ENCODE data around the gene CDHR1.
A peak's percentile ranks its signal among the peaks of the same experiment; 100 is the strongest.
"Not testable (repeated sequence)": the region's sequence is repeated elsewhere in the genome, so short reads cannot be mapped to it uniquely, and the experiment has no call there.

The CDHR1 gene

GRCh38 chr10:84171700-84172466, 22.5 kb upstream of the CDHR1 start:
- Histone ChIP-seq H3K4me1 (ENCODE audit: low read length) (peaks cover 41% of the 10 kb centered on the region), H3K79me2 (ENCODE audit: low read length) (peaks cover 62% of the 10 kb centered on the region), H3K9ac (ENCODE audit: low read length) (peak overlapping the region; percentile 99), H3K4me3 (ENCODE audit: low read length) (peak overlapping the region; percentile 82), H3K4me2 (ENCODE audit: low read length) (peak overlapping the region; percentile 95), H3K27ac (ENCODE audit: low read length) (peak overlapping the region; percentile 98)
- H3K9me3 ChIP-seq (ENCODE audit: insufficient read depth, low read length); H2AFZ ChIP-seq (ENCODE audit: low read depth, low read length); H3K27me3 ChIP-seq (ENCODE audit: low read depth, low read length); H4K20me1 ChIP-seq (ENCODE audit: insufficient read depth, low read length); H3K36me3 ChIP-seq (replicated peaks; ENCODE audit: low read depth, low read length): not testable (repeated sequence)

- Histone ChIP-seq H3K4me2 (ENCODE audit: low read length) (peak overlapping the region; percentile 95), H3K9ac (ENCODE audit: low read length) (peak overlapping the region; percentile 84), H3K27me3 (ENCODE audit: low read depth, low read length) (no peaks in the 10 kb centered on the region), H3K4me1 (ENCODE audit: low read length) (peaks cover 39% of the 10 kb centered on the region), H2AFZ (ENCODE audit: low read depth, low read length) (peak overlapping the region; percentile 8; the same call in 1 of the 2 replicates), H3K79me2 (ENCODE audit: low read length) (peaks cover 54% of the 10 kb centered on the region), H4K20me1 (ENCODE audit: insufficient read depth, low read length) (no peaks in the 10 kb centered on the region), H3K36me3 (replicated peaks; ENCODE audit: low read depth, low read length) (peaks cover 3% of the 10 kb centered on the region), H3K9me3 (ENCODE audit: insufficient read depth, low read length) (no peaks in the 10 kb centered on the region), H3K4me3 (ENCODE audit: low read length) (peak overlapping the region; percentile 82), H3K27ac (ENCODE audit: low read length) (peak overlapping the region; percentile 98)
- no peak for TF ChIP-seq EZH2phosphoT487 (IDR thresholded peaks at IDR 0.05; ENCODE audit: low read depth)
- no peak for TF ChIP-seq CTCF (IDR thresholded peaks at IDR 0.05; ENCODE audit: low read depth, low read length)
Observed at GRCh38 chr10:84172467-84173356, 21.6 kb upstream of the CDHR1 start.

- Histone ChIP-seq H3K27ac (ENCODE audit: low read length) (peak within 1 kb of the TSS; percentile 98), H3K79me2 (ENCODE audit: low read length) (peaks cover 46% of the 10 kb centered on the region), H2AFZ (ENCODE audit: low read depth, low read length) (peak within 1 kb of the TSS; percentile 8; the same call in 1 of the 2 replicates), H3K9me3 (ENCODE audit: insufficient read depth, low read length) (no peaks in the 10 kb centered on the region), H3K36me3 (replicated peaks; ENCODE audit: low read depth, low read length) (no peaks in the 10 kb centered on the region), H3K27me3 (ENCODE audit: low read depth, low read length) (no peaks in the 10 kb centered on the region), H4K20me1 (ENCODE audit: insufficient read depth, low read length) (no peaks in the 10 kb centered on the region), H3K4me1 (ENCODE audit: low read length) (peaks cover 39% of the 10 kb centered on the region), H3K4me2 (ENCODE audit: low read length) (peak within 1 kb of the TSS; percentile 95), H3K4me3 (ENCODE audit: low read length) (peak within 1 kb of the TSS; percentile 82), H3K9ac (ENCODE audit: low read length) (peak within 1 kb of the TSS; percentile 84)
- TF ChIP-seq EZH2phosphoT487 (IDR thresholded peaks at IDR 0.05; ENCODE audit: low read depth) (no peak), CTCF (IDR thresholded peaks at IDR 0.05; ENCODE audit: low read depth, low read length) (no peak)
Observed at GRCh38 chr10:84173501-84173929, 20.8 kb upstream of the CDHR1 start, which contains the start of gene GPR15LG. Gene GPR15LG, plus strand, starts transcription at chr10:84173801. Its CDS starts 51 bp downstream, at chr10:84173852.

DNA sequence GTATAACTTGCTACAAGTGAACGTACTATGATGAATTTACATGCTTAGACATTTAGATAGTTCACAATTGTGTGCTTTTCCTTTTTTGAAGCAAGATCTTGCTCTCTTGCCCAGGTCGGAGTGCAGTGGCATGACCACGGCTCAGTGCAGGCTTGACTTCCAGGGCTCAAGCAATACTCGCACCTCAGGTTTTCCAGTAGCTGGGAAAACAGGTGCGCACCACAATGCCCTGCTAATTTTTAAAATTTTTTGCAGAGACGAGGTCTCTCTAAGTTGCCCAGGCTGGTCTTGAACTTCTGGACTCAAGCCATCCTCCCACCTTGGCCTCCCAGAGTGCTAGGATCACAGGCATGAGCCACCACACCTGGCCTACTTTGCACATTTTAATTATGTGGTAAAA, 18.9 kb upstream of the CDHR1 start:
- Histone ChIP-seq H3K36me3 (replicated peaks; ENCODE audit: low read depth, low read length) (no peaks in the 10 kb centered on the region), H3K27me3 (ENCODE audit: low read depth, low read length) (no peaks in the 10 kb centered on the region), H2AFZ (ENCODE audit: low read depth, low read length) (no peak overlapping the region), H3K4me3 (ENCODE audit: low read length) (no peak overlapping the region), H3K9ac (ENCODE audit: low read length) (no peak overlapping the region), H3K4me2 (ENCODE audit: low read length) (no peak overlapping the region), H3K27ac (ENCODE audit: low read length) (no peak overlapping the region), H3K79me2 (ENCODE audit: low read length) (peaks cover 27% of the 10 kb centered on the region), H4K20me1 (ENCODE audit: insufficient read depth, low read length) (no peaks in the 10 kb centered on the region), H3K4me1 (ENCODE audit: low read length) (peaks cover 45% of the 10 kb centered on the region), H3K9me3 (ENCODE audit: insufficient read depth, low read length) (no peaks in the 10 kb centered on the region)
- TF ChIP-seq CTCF (IDR thresholded peaks at IDR 0.05; ENCODE audit: low read depth, low read length) (no peak), EZH2phosphoT487 (IDR thresholded peaks at IDR 0.05; ENCODE audit: low read depth) (no peak)

Measured in OCI-LY3 (cell line).